Adrenal gland (tissue), 12 donors: Measurements from ENCODE around the gene EPB41L2. TPM values are rescaled to one million over a fixed set of nuclear protein-coding genes. Genes with fewer than 3 reads are reported as not detected.

Experiments used
- DNase-seq, 7 donors: peaks; one replicate each; pipeline ENCODE4 v3.0.0-alpha.2; 2019 to 2020
- H3K27ac ChIP-seq, 5 donors: fragments of 200-600 bp; sonication (generic) in 4 of 5; 1 replicate in 3 of 5; 2 replicates in 2 of 5; pipeline versions ENCODE4 v1.5.1 to v1.8.0; 2016 to 2020; ENCODE audit warnings: mild to moderate bottlenecking in 1 of 5
- H3K27me3 ChIP-seq: fragments of 200-600 bp; 2 replicates; pipeline ENCODE4 v1.8.0; 2021
- H3K36me3 ChIP-seq, 2 donors: fragments of 200-600 bp; replicated peaks in 1 of 2; 1 replicate in 1 of 2; 2 replicates in 1 of 2; pipeline versions ENCODE4 v1.5.1 to v1.8.0; 2018 to 2022
- H3K4me1 ChIP-seq, 2 donors: fragments of 200-600 bp; replicated peaks in 1 of 2; 1 replicate in 1 of 2; 2 replicates in 1 of 2; pipeline versions ENCODE4 v1.5.1 to v1.8.0; 2018 to 2021
- H3K4me3 ChIP-seq, 4 donors: fragments of 200-600 bp; sonication (generic) in 3 of 4; one replicate each; pipeline ENCODE4 v1.5.1; 2016 to 2018
- H3K9me3 ChIP-seq, 3 donors: fragments of 200-600 bp; sonication (generic) in 1 of 3; replicated peaks in 1 of 3; 1 replicate in 2 of 3; 2 replicates in 1 of 3; pipeline versions ENCODE4 v1.5.1 to v1.8.0; 2016 to 2021
- CTCF ChIP-seq, 6 experiments: fragments of 450-650 bp in 4 of 6; fragments of 200-600 bp in 2 of 6; sonication (generic) in 1 of 6; IDR thresholded peaks; 1 replicate in 5 of 6; 2 replicates in 1 of 6; pipeline versions ENCODE4 v1.5.1 to v1.8.0; 2016 to 2021; ENCODE audit warnings: antibody characterized with exemption in 6 of 6, mild to moderate bottlenecking in 2 of 6, moderate library complexity in 1 of 6
- POLR2A ChIP-seq, 2 donors: fragments of 450-650 bp; IDR thresholded peaks; one replicate each; pipeline ENCODE4 v1.6.1; 2017; ENCODE audit warnings: antibody characterized with exemption in 2 of 2, mild to moderate bottlenecking in 2 of 2, moderate library complexity in 1 of 2
- WGBS, 4 donors: extraction: QIAGEN DNeasy Blood & Tissue Kit in 2 of 4; methylation state at CpG; one replicate each; pipeline versions ENCODE4 v1.1.5 to v1.1.7; 2013 to 2017; 5-methylcytosine and 5-hydroxymethylcytosine counted together
- intact Hi-C, 2 donors: fragments of 100-400 bp; cut with DNase I; formaldehyde crosslinking; loops; one replicate each; pipeline versions ENCODE4 v1.14.1 to v1.15.0; 2022 to 2023
- polyA plus RNA-seq, 3 donors: library from polyadenylated mRNA; stranded (reverse); fragments of 200-250 nt in 2 of 3; fragments of 350-450 nt in 1 of 3; fragmentation: Illumina TruSeq in 1 of 3; extraction: RNeasy Lipid Tissue Mini Kit (QIAGEN cat#74804) in 1 of 3; gene quantifications; one replicate each; pipeline ENCODE4 v1.2.3, GENCODE V29; 2013 to 2014
- total RNA-seq, 9 donors: library from RNA; depleted of rRNA in 4 of 9; stranded (reverse); fragments of >200 nt in 4 of 9; fragments of 120-200 nt in 1 of 9; fragmentation: NEBNext Ultra II Directional in 1 of 9; extraction: Animal tissue kit (Norgen Biotek cat#: 25700) in 1 of 9; gene quantifications; one replicate each; pipeline versions ENCODE4 v1.1.0 to v1.2.4, GENCODE V29; 2013 to 2023
- donor health status: healthy with polysubstance abuse.
- donor health status: Bipolar disorder and iron deficiency.
- donor health status: DM: yes; HTN: yes; CAD: no.
- donor health status: DM: no; HTN: no; CAD: no.
- donor health status: DM: no; HTN: no; CAD: no.
- donor health status: DM: yes; HTN: yes; CAD: no.

Gene EPB41L2
- total and polyA plus RNA-seq, 12 donors = 30.6 to 101 (median 82.4) TPM

- no peak for DNase-seq
- TF ChIP-seq CTCF (IDR thresholded peaks at IDR 0.05) = no peak
- TF ChIP-seq POLR2A (IDR thresholded peaks at IDR 0.05) = no peak
- H3K4me1 ChIP-seq = peaks cover 0 to 10% of the 10 kb centered on the region in 2 donors
- intact Hi-C loops = no loop called here
- no peak overlapping the region for H3K4me3 ChIP-seq
- no peak overlapping the region for H3K27ac ChIP-seq
- H3K36me3 ChIP-seq = no peaks in the 10 kb centered on the region
- no peaks in the 10 kb centered on the region for H3K27me3 ChIP-seq
- H3K9me3 ChIP-seq = no peaks in the 10 kb centered on the region
- 94 to 100% (median 97%) methylated on average over 1 of the region's 1 CpG for WGBS, 4 donors
These were observed 160.0 kb downstream of the EPB41L2 start for GRCh38 chr6:130903007-130903406.

- intact Hi-C loops = no loop called here
- DNase-seq = peak; percentile 71 to 88 (median 82)
- H3K27me3 ChIP-seq = no peaks in the 10 kb centered on the region
- H3K36me3 ChIP-seq = no peaks in the 10 kb centered on the region
- peaks cover 0 to 21% of the 10 kb centered on the region in 2 donors for H3K4me1 ChIP-seq
- H3K9me3 ChIP-seq = no peaks in the 10 kb centered on the region
- H3K27ac ChIP-seq = no peak overlapping the region
- H3K4me3 ChIP-seq = no peak overlapping the region
- TF ChIP-seq CTCF (IDR thresholded peaks at IDR 0.05) (peak in 1 of 6 experiments; percentile 8), POLR2A (IDR thresholded peaks at IDR 0.05) (no peak)
- 31 to 41% (median 38%) methylated on average over 2 to 3 of the region's 3 CpGs for whole genome bisulfite sequencing, 4 donors
These were observed 162.1 kb downstream of the EPB41L2 start for GRCh38 chr6:130900913-130901312.

GRCh38 chr6:130896249-130896648, 166.8 kb downstream of the EPB41L2 start:
- intact Hi-C loops = no loop called here
- H3K36me3 ChIP-seq = peaks cover 0 to 13% of the 10 kb centered on the region in 2 donors
- peak; percentile 36 to 85 (median 71) for DNase-seq
- TF ChIP-seq CTCF (IDR thresholded peaks at IDR 0.05) = no peak
- no peak for TF ChIP-seq POLR2A (IDR thresholded peaks at IDR 0.05)
- H3K4me1 ChIP-seq = peaks cover 0 to 19% of the 10 kb centered on the region in 2 donors
- H3K27me3 ChIP-seq = no peaks in the 10 kb centered on the region
- H3K9me3 ChIP-seq = no peaks in the 10 kb centered on the region
- WGBS, 4 donors = 49 to 62% (median 56%) methylated on average over 5 of the region's 5 CpGs
- no peak overlapping the region for H3K27ac ChIP-seq
- no peak overlapping the region for H3K4me3 ChIP-seq

GRCh38 chr6:130895516-130895915, 167.5 kb downstream of the EPB41L2 start:
- no peak overlapping the region for H3K27ac ChIP-seq
- 53 to 78% (median 66%) methylated on average over 2 of the region's 2 CpGs for WGBS, 4 donors
- H3K36me3 ChIP-seq = peaks cover 0 to 13% of the 10 kb centered on the region in 2 donors
- no peak for DNase-seq
- TF ChIP-seq POLR2A (IDR thresholded peaks at IDR 0.05) (no peak), CTCF (IDR thresholded peaks at IDR 0.05) (no peak)
- intact Hi-C loops = no loop called here
- no peaks in the 10 kb centered on the region for H3K27me3 ChIP-seq
- H3K4me1 ChIP-seq = peaks cover 0 to 19% of the 10 kb centered on the region in 2 donors
- no peaks in the 10 kb centered on the region for H3K9me3 ChIP-seq
- no peak overlapping the region for H3K4me3 ChIP-seq
